Endodermal cell (in vitro differentiated cells): Measurements from ENCODE around the gene WDFY3. TPM values are rescaled to one million over a fixed set of nuclear protein-coding genes. Genes with fewer than 3 reads are reported as not detected.

Experiments used
- DNase-seq: peaks from one replicate; pipeline ENCODE4 v3.0.0-alpha.2; 2017
- H3K27ac ChIP-seq: 2 replicates; pipeline ENCODE4 v1.5.1; 2013; ENCODE audit warnings: mild to moderate bottlenecking, low read depth, low read length, moderate library complexity
- H3K27me3 ChIP-seq: 2 replicates; pipeline ENCODE4 v1.6.1; 2013; ENCODE audit warnings: mild to moderate bottlenecking, low read length, moderate library complexity; ENCODE audit not compliant: insufficient read depth, control insufficient read depth, poor library complexity, severe bottlenecking
- H3K36me3 ChIP-seq: 2 replicates; pipeline ENCODE4 v1.7.0; 2013; ENCODE audit warnings: mild to moderate bottlenecking, low read length, moderate library complexity; ENCODE audit not compliant: control insufficient read depth, insufficient read depth
- H3K4me1 ChIP-seq: one replicate; pipeline ENCODE4 v1.7.0; 2013; ENCODE audit warnings: low read length; ENCODE audit not compliant: control insufficient read depth, insufficient read depth
- H3K4me3 ChIP-seq: 2 replicates; pipeline ENCODE4 v1.5.1; 2013; ENCODE audit warnings: mild to moderate bottlenecking, low read length, moderate library complexity
- H3K9ac ChIP-seq: 2 replicates; pipeline ENCODE4 v1.6.1; 2013; ENCODE audit warnings: mild to moderate bottlenecking, low read length, moderate library complexity; ENCODE audit not compliant: poor library complexity, severe bottlenecking; ENCODE audit errors: extremely low read depth
- H3K9me3 ChIP-seq: 2 replicates; pipeline ENCODE4 v1.6.1; 2013; ENCODE audit warnings: mild to moderate bottlenecking, low read length, moderate library complexity; ENCODE audit not compliant: control insufficient read depth
- H3K27ac Mint-ChIP-seq: 2 replicates; pipeline ENCODE4 v1.8.0; 2020; ENCODE audit warnings: mixed read lengths
- H3K27me3 Mint-ChIP-seq: 2 replicates; pipeline ENCODE4 v1.8.0; 2021; ENCODE audit warnings: mild to moderate bottlenecking, mixed read lengths; ENCODE audit not compliant: insufficient read depth
- H3K36me3 Mint-ChIP-seq: 2 replicates; pipeline ENCODE4 v1.8.0; 2020; ENCODE audit warnings: low read depth, mixed read lengths
- H3K4me1 Mint-ChIP-seq: 2 replicates; pipeline ENCODE4 v1.8.0; 2020; ENCODE audit warnings: mixed read lengths
- H3K4me3 Mint-ChIP-seq: 2 replicates; pipeline ENCODE4 v1.8.0; 2020; ENCODE audit warnings: mild to moderate bottlenecking, moderate library complexity, mixed read lengths
- H3K9me3 Mint-ChIP-seq: 2 replicates; pipeline ENCODE4 v1.8.0; 2020; ENCODE audit warnings: mild to moderate bottlenecking, mixed read lengths
- WGBS, 2 experiments: methylation state at CpG; one replicate each; pipeline versions ENCODE4 v1.1.5 to v1.1.7; 2013; ENCODE audit warnings: missing lambda C conversion rate in 2 of 2, mixed read lengths in 1 of 2; ENCODE audit not compliant: insufficient coverage in 1 of 2, insufficient read length in 1 of 2; 5-methylcytosine and 5-hydroxymethylcytosine counted together
- total RNA-seq, 2 donors: library from RNA; stranded (reverse); fragmentation: NEBNext Ultra II Directional in 1 of 2; extraction: Animal tissue kit (Norgen Biotek cat#: 25700) in 1 of 2; gene quantifications; 2 replicates in 1 of 2; 3 replicates in 1 of 2; pipeline ENCODE4 v1.2.1, GENCODE V29; 2021
- TF ChIP-seq, protein P1 (sequence below): fragments of 200-600 bp; sonication (generic); conservative IDR thresholded peaks from 2 replicates; pipeline ENCODE4 v1.5.0; 2021; ENCODE audit warnings: antibody characterized with exemption, mild to moderate bottlenecking

The WDFY3 gene
- total RNA-seq, 2 donors from 2014 or later = 91.1 to 103 TPM

DNA sequence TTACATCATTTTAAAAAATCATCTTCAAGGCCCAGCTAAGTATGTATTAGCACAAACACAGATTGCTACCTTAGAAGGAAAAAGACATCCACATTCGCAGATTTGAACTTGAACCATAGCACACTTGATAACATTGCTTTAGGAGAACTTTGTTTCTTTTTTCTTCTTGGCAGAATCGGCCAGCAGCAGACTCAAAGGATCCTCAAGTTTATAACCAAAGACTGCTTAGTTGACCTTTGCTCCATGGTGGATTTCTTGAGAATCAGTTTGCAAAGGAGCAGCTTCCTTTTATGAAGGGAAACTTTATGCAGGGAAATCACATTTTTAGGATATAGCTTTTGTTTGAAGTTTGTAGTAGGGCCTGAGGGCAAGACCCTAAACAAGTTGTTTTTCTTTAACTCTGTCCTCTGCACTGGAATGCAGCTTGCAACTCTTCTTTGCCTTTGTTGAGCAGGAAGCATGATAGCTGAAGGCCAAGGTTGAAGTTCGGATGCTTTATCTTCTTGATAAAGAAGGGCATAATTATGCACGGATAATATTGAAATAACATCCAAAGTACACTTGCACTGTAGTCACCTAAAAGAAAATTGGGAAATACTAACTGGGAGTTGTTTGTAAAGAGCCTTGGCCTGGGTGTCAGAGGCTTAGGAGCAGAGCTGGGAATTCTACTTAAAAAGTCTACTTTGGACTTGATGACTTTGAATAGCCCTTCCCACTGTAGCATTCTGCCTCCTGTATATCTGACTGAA lies 305.1 kb downstream of the WDFY3 start:
- no peaks in the 10 kb centered on the region for H3K27me3 ChIP-seq
- WGBS, 2 experiments = 92 to 100% methylated on average over 2 to 4 of the region's 4 CpGs
- H3K27me3 Mint-ChIP-seq = no peaks in the 10 kb centered on the region
- TF ChIP-seq, protein P1, sequence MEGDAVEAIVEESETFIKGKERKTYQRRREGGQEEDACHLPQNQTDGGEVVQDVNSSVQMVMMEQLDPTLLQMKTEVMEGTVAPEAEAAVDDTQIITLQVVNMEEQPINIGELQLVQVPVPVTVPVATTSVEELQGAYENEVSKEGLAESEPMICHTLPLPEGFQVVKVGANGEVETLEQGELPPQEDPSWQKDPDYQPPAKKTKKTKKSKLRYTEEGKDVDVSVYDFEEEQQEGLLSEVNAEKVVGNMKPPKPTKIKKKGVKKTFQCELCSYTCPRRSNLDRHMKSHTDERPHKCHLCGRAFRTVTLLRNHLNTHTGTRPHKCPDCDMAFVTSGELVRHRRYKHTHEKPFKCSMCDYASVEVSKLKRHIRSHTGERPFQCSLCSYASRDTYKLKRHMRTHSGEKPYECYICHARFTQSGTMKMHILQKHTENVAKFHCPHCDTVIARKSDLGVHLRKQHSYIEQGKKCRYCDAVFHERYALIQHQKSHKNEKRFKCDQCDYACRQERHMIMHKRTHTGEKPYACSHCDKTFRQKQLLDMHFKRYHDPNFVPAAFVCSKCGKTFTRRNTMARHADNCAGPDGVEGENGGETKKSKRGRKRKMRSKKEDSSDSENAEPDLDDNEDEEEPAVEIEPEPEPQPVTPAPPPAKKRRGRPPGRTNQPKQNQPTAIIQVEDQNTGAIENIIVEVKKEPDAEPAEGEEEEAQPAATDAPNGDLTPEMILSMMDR = no peak
- H3K4me3 ChIP-seq = no peak overlapping the region
- peaks cover 12% of the 10 kb centered on the region for H3K36me3 ChIP-seq
- DNase-seq = no peak
- peaks cover 59% of the 10 kb centered on the region for H3K36me3 Mint-ChIP-seq
- no peak overlapping the region for H3K27ac Mint-ChIP-seq
- peaks cover 58% of the 10 kb centered on the region for H3K9me3 Mint-ChIP-seq
- no peaks in the 10 kb centered on the region for H3K4me1 ChIP-seq
- peaks cover 3% of the 10 kb centered on the region for H3K4me1 Mint-ChIP-seq
- H3K9ac ChIP-seq = no peak overlapping the region
- no peak overlapping the region for H3K4me3 Mint-ChIP-seq
- H3K9me3 ChIP-seq = peaks cover 47% of the 10 kb centered on the region
- H3K27ac ChIP-seq = no peak overlapping the region

DNA sequence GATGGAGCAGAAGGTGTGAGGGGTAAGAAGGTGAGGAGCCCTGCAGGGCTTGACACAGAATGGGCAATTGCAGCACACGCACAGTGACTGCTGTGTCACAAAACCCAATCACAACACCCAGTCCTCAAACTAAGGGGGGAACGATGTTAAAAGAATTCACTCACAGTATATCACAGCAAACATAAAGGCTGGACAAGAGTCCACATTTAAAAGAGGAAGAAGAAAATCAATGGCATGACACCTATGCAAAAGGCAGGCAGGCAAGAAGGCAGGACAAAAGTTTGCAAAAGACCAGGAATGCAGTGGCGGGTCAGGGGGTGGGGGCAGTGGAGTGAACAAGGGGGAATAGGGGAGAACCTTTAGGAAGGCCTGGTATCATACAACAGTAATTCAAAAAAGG lies 305.9 kb downstream of the WDFY3 start:
- no peak for DNase-seq
- Histone ChIP-seq H3K4me1 (no peaks in the 10 kb centered on the region), H3K27me3 (no peaks in the 10 kb centered on the region), H3K27ac (no peak overlapping the region), H3K4me3 (no peak overlapping the region), H3K9ac (no peak overlapping the region), H3K36me3 (peaks cover 6% of the 10 kb centered on the region), H3K9me3 (peaks cover 46% of the 10 kb centered on the region)
- H3K36me3 Mint-ChIP-seq = peaks cover 55% of the 10 kb centered on the region
- H3K4me1 Mint-ChIP-seq = peaks cover 3% of the 10 kb centered on the region
- H3K4me3 Mint-ChIP-seq = no peak overlapping the region
- H3K9me3 Mint-ChIP-seq = peaks cover 57% of the 10 kb centered on the region
- 88 to 97% methylated on average over 1 to 3 of the region's 3 CpGs for WGBS, 2 experiments
- H3K27ac Mint-ChIP-seq = no peak overlapping the region
- H3K27me3 Mint-ChIP-seq = no peaks in the 10 kb centered on the region
- TF ChIP-seq, protein P1 = no peak

DNA sequence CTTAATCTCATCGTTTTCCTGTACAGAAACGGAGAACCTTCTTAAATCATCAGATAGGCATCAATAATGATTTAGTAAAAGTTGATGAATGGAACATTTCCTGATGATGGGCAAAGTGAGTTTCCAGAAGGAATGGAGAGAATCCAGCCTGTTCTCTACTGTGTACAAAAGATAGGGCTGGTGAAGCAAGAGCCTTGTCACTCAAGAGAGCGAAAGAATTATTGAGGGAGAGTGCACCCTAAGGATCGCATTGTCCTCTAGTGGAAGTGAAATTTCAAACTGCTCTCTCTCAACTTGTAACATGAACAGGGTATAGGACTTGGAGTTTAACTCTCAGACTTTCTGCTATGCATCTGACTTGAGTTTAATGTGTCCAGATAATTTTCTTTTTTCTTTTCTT lies 314.0 kb downstream of the WDFY3 start:
- peaks cover 32% of the 10 kb centered on the region for H3K36me3 Mint-ChIP-seq
- H3K9me3 Mint-ChIP-seq = peaks cover 17% of the 10 kb centered on the region
- no peaks in the 10 kb centered on the region for H3K27me3 Mint-ChIP-seq
- no peak for DNase-seq
- Histone ChIP-seq H3K9me3 (peaks cover 16% of the 10 kb centered on the region), H3K4me3 (no peak overlapping the region), H3K27me3 (no peaks in the 10 kb centered on the region), H3K36me3 (peaks cover 11% of the 10 kb centered on the region), H3K4me1 (no peaks in the 10 kb centered on the region), H3K27ac (no peak overlapping the region), H3K9ac (no peak overlapping the region)
- peaks cover 2% of the 10 kb centered on the region for H3K4me1 Mint-ChIP-seq
- TF ChIP-seq, protein P1 = no peak
- H3K4me3 Mint-ChIP-seq = no peak overlapping the region
- no peak overlapping the region for H3K27ac Mint-ChIP-seq
- WGBS, 2 experiments = 93 to 100% methylated on average over 3 to 4 of the region's 4 CpGs
